GM21360 (cell line): ENCODE measurements around the gene PTPRM.

ENCODE experiments used
- ATAC-seq: cut with Tn5 transposase; IDR thresholded peaks from one replicate; pipeline ENCODE4 v1.9.1; 2021; ENCODE audit warnings: mild to moderate bottlenecking, moderate library complexity; ENCODE audit not compliant: unreplicated experiment

Gene PTPRM

GRCh38 chr18:7598167-7599047 is 31.3 kb downstream of the PTPRM start:
- ATAC-seq = no peak

GRCh38 chr18:7600036-7600435 is 32.9 kb downstream of the PTPRM start:
- no peak for ATAC-seq

- ATAC-seq = no peak
These were observed 33.6 kb downstream of the PTPRM start for GRCh38 chr18:7600528-7601245.

GRCh38 chr18:7601246-7601615 is 34.1 kb downstream of the PTPRM start:
- no peak for ATAC-seq

GRCh38 chr18:7601936-7602335 is 34.8 kb downstream of the PTPRM start:
- ATAC-seq = no peak

GRCh38 chr18:7603259-7604000 is 36.3 kb downstream of the PTPRM start:
- no peak for ATAC-seq

- no peak for ATAC-seq
These were observed 37.2 kb downstream of the PTPRM start for GRCh38 chr18:7604361-7604760.

GRCh38 chr18:7605705-7606104 is 38.6 kb downstream of the PTPRM start:
- ATAC-seq = no peak

GRCh38 chr18:7607540-7608173 is 40.5 kb downstream of the PTPRM start:
- no peak for ATAC-seq

GRCh38 chr18:7608174-7608550 is 41.0 kb downstream of the PTPRM start:
- no peak for ATAC-seq

- ATAC-seq = no peak
These were observed 41.7 kb downstream of the PTPRM start for GRCh38 chr18:7608781-7609201.

- no peak for ATAC-seq
These were observed 42.5 kb downstream of the PTPRM start for GRCh38 chr18:7609617-7610016.

- ATAC-seq = no peak
These were observed 46.9 kb downstream of the PTPRM start for GRCh38 chr18:7614042-7614441.

- no peak for ATAC-seq
These were observed 48.7 kb downstream of the PTPRM start for GRCh38 chr18:7615840-7616239.

GRCh38 chr18:7616661-7617060 is 49.5 kb downstream of the PTPRM start:
- no peak for ATAC-seq

GRCh38 chr18:7617738-7618422 is 50.8 kb downstream of the PTPRM start:
- ATAC-seq = no peak

GRCh38 chr18:7618891-7619442 is 51.9 kb downstream of the PTPRM start:
- no peak for ATAC-seq

- ATAC-seq = no peak
These were observed 52.6 kb downstream of the PTPRM start for GRCh38 chr18:7619676-7620075.

- ATAC-seq = no peak
These were observed 55.6 kb downstream of the PTPRM start for GRCh38 chr18:7622721-7623120.

GRCh38 chr18:7623681-7624080 is 56.6 kb downstream of the PTPRM start:
- ATAC-seq = no peak
